Measurements from ENCODE around the gene HLCS.
"Not testable (repeated sequence)": the region's sequence is repeated elsewhere in the genome, so short reads cannot be mapped to it uniquely, and the experiment has no call there.

The HLCS gene

DNA sequence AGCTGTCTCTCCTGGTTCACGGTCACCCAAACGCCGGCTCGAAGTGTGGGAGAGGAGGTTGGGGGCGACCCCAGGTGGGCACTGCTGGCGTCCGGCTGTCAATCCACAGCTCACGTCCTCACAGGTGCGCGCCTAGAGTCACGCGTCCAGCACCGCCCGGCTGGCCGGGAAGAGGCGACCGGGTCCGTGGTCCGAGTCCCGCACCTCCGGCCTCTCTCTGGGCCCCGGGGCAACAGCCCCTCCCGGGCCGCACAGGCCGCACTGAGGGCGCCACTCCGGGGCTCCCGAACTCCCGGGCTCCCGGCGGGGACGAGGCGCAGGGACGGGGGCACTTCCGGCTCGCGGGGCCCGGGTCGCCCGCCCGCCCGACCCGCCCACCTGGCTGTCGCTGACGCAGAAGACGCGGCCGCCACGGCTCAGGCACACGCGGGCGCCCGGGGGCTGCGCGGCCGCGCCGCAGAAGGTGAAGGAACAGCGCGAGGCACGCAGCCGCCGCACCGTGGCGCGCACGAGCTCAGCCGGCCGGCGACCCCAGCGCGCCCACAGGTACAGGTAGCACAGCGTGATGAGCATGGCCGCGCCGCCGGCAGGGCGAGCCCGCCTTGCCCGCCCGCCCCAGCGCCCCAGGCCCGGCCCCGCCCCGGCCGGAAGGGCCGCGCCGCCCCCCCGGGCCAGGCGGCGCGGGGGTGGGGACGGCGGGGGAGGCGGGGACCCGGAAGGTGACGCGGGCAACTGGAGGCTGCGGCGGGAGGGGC lies at the start of gene HLCS:
HLCS (minus strand) TSS at position 604 of the 755 bp plus-strand sequence; CDS start at position 573, 31 bp downstream.
- DNase-seq: peak; percentile 75

DNA sequence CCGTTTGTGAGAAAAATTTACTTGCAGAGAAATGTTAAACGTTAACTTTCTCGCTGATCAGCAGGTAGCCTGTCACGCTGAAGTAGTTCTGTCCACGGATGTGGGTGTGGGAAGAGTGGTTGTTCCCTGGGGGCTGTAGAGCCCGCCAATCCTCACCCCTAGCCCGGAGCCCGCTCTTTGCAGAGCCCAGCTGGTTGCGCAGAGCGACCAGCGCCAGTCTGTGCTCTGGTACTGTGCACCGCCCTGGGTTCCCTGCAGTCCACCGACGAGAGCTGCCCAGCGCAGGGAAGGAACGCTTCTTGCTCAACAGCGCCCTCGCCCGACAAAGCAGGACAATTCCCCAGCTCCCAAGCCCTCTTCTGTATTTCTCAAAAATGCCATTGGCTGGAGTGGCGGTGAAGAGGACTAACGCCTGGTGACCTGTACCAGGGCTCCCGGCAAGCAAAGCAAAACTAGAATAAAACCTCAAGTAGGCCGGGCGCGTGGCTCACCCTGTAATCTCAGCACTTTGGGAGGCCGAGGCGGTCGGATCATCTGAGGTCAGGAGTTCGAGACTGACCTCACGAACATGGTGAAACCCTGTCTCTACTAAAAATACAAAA lies 43.4 kb upstream of the HLCS start:
- DNase-seq: peak; percentile 96

DNA sequence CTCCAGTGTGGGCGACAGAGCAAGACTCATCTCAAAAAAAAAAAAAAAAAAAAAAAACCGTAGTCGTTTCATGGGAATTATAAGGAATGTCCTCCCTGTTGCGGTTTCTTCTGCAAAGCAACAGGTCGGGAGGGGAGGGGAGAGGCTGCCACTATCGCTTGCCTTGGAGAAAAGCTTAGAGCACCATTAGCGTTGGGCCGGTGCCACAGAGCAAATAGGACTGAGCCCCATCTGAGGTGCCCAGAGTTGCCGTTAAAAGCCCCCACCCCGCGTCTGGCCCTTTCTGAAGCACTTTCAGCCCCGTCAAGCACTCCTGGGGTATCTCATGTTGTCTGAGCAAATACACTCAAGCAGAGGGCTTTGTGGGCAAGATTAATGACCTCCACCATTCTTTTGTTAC lies 42.3 kb upstream of the HLCS start:
- no peak for DNase-seq

DNA sequence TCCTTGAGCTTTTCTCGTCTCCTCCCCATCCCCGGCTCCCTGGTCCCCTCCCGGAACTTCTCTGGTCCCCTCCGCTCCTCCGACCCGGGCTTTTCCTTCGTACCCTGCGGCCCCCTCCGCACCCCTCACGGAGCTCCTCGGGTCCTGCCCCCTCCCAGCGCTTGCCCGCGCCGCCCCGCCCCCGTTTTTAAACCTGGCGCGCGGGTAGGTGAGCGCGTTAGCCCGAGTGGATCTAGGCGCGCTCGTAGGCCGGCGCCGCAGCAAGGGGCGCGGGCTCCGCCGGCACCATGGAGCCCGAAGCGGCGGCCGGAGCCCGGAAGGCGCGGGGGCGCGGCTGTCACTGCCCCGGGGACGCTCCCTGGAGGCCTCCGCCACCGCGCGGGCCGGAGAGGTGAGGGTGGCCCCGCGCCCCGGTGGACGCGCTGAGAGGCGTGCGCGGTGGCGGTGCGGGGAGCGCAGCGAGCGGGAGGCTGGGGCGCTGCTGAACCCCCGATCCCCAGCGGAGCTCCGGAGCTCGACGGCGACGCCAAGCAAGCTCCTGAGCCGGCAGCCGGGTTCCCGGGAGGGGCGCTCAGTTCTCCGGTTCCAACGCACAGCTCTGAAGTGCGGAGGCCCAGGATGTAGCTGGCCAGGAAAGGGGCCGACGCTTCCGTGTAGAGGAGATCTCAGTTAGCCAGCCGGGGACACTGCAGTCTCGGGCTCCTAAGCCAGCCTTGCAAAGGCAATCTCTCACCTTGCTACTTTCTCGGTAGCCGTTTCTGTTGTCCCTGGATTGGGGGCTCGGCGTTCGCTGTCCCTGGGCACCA lies 40.2 kb upstream of the HLCS start, which contains the start of gene RIPPLY3:
RIPPLY3 (plus strand) TSS at position 217 of the 806 bp plus-strand sequence; CDS start at position 288, 71 bp downstream.
- peak; percentile 29 for DNase-seq

DNA sequence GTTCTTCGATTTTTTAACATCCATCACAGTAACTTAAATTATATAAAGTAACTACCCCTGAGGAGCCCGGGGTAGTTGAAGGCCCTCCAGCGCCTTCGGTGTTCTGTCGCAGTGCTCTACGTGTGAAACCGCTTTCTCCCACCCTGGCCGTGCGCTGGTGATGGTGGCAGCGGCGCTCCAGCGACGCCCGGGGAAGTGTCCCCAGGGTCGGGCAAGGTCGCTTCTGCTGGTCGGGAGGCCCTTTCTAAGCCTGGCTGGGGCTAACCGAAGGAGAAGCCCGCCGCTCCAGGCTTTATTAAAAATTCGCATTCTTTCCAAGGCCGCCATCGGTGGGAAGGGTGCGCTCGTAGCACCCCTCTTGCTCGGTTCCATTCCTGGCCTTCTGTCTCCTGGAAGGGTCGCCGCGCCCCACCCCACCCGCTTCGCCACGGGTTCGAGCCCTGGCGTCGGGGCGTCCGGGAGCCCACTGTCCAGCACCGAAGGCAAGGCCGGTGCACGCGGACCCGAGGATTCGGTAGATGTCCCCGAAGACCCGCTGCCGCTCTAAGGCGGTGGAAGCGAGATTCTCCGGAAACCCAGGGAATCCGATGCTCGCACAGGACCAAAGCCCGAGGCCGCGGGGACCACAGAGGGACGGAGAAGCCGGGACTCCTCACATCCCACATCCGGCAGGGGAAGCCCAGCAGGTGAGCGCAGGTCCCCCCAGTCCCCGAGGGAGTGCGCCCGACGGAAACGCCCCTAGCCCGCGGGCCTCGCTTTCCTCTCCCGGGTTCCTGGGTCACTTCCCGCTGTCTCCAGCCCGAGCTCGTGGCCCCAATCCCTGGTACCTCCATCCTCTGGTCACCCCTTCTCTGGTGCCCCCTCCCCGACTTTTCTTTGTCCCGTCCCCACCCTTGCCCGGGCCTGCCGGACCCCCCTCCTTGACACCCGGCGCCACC lies 39.3 kb upstream of the HLCS start:
- DNase-seq: no peak

DNA sequence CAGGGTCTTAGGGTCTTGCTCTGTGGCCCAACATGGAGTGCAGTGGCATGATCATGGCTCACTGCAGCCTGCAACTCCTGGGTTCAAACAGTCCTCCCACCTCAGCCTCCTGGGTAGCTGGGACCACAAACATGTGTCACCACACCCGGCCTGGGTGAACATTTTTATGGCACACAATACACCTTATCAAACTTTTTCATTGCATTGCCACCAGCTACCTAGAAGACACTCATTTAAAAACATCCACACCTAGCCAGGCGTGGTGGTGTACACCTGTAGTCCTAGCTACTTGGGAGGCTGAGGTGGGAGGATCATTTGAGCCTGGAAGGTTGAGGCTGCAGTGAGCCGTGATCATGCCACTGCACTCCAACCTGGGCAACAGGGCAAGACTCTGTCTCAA lies 37.4 kb upstream of the HLCS start:
- not testable (repeated sequence) for DNase-seq

DNA sequence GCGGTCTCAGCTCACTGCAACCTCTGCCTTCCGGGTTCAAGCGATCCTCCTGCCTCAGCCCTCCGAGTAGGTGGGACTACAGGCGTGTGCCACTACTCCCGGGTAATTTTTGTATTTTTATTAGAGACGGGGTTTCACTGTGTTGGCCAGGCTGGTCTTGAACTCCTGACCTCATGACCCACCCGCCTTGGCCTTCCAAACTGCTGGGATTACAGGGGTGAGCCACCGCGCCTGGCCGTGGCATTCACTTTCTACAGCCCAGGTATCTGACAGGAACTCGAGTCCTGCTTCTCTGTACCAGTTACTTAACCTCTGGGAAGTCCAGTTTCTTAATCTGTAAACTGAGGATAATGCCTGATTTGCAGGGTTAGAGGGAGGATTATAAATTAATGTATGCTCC lies 36.4 kb upstream of the HLCS start:
- DNase-seq: not testable (repeated sequence)

DNA sequence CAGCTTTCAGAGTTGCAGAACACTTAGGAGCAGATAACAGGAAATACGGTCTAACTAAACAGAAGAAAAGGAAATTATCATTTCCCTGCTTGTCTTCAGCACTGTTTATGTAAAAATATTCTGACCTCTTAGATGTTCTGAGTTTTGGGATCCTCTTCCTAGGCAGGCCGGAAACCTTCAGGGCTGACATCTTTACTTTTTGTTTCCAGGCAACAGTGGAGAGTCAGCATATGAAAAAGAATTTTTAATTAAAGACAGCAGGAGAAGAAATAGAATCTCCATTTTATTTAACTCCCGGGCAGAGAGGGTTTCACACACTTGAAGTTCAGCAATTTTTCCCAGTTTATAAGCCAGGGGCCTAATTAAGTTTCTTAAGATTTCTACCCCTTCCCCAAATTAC lies 35.0 kb upstream of the HLCS start:
- no peak for DNase-seq

DNA sequence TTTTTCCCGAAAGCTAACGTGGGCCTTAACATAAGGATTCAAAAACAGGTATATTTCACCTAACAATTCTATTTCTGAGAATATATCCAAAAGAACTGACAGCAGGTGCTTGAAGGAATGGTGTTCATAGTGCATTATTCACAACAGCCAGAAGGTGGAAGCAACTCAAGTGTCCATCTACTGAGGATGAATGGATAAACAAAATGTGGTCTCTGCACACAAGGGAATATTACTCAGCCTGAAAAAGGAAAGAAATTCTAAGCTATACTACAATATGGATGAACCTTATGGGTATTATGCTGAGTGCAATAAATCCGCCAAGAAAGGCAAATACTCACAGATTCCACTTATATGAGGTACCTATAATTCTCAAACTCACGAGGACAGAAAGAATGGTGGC lies 33.9 kb upstream of the HLCS start:
- no peak for DNase-seq

DNA sequence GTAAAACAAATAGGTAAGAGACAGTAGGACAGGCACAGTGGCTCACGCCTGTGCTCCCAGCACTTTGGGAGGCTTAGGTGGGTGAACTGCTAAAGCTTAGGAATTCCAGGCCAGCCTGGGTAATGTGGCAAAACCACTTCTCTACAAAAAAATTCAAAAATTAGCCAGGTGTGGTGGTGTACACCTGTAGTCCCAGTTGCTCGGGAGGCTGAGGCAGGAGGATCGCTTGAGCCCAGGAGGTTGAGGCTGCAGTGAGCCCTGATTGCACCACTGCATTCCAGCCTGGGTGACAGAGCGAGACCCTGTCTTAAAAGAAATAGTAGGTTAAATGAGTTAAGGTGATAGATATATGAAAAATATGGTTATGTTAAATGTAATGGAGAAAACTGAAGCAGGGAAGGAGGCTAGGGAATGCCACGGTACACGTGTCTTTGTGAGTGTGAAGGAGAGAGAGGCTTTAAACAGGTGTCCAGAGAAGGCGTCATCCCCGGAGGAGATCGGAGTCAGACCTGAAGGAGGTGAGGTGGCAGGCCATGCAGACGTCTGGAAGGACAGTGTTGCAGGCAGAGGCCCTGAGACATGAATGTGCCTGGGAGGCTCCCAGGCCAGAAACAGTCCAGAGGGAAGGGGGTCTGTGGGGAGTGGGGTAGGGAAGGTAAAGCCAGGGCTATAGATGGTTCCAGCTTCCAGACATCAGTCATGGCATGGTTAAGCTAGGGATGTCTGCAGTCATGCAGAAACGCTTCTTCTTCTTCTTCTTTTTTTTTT lies 32.8 kb upstream of the HLCS start:
- no peak for DNase-seq

DNA sequence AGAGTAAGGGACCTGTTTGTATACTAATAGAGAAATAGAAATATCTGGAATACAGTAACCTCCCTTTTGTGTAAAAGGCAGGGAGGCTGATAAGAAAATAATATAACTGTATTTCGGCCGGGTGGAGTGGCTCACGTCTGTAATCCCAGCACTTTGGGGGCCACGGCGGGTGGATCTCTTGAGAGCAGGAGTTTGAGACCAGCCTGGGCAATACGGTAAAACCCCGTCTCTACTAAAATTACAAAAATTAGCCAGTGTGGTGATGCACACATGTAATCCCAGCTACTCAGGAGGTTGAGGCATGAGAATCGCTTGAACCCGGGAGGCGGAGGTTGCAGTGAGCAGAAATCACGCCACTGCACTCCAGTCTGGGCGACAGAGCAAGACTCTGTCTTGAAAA lies 28.8 kb upstream of the HLCS start:
- DNase-seq: not testable (repeated sequence)

DNA sequence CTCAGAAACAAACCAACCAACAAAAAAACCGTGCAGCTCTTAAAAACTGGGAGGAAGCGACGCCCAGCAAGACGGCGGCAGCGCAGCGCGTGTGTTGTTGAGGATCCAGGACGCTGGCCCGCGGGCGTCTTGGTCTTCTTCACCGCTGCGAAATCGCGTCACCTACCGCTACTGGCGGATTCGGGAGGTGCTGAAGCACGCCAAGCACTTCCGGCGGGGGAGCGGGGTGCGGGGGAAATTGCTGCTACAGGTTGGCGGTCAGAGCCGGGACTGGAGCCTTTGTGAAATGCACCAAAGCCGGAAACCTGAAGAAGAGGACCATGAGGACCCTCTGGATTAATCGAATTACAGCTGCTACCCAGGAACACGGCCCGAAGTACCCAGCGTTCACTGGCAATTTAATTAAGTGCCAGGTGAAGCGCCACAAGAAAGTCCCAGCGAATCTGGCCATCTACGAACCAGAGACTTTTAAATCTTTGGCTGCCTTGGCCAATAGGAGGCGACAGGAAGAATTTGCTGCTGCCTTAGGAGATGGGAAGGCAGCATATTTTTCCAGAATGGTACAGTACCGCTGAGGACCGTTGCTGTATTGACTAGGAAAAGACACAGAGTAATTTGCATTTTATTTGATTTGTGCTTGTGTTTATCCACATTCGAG lies 28.2 kb upstream of the HLCS start:
- no peak for DNase-seq

DNA sequence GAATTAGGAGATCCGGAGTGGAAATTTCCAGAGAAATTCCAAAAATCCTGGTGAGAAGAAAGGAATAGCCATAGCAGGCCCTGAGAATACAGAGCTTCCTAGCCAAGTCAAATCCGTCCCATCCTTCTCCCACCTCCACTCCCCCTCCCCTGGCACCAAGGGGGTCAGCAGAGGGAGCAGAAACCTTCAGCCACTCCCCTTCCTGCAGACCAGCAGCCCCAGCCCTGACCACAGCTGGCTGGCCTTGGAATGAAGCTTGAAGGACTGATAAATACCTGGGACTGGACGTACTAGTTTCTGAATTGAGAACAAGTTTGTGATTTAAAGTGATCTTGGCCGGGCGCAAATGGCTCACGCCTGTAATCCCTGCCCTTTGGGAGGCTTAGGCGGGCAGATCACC lies 26.2 kb upstream of the HLCS start:
- no peak for DNase-seq

DNA sequence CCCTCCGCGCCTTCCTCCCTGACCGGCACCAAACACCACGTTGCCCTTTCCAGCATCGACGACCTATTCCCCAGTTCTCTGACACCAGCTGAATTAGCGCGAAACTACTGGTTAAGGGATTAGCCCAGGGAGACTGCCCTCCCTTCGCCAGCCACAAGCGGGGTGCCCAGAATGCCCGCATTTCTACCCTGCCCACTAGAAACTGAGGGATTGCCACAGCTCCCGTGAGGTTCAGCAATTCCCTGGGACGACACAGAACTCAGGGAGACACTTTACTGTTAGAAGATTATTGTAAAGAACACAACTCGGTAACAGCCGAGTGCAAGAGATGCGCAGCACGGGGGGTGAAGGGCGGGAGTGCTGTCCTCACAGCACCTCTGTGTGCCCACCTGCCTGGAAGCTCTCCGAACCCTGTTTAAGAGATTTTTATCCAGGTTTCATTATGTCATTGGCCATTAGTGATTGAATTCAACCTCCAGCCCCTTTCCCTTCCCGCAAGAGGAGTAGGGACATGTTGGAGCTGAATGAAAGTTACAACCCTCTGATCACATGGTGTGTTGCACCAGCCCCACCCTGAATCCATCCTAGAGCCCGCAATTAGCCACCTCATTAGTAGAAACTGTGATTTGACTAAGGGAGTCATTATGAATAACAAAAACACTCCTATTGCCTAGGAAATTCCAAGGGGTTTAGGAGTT lies 24.2 kb upstream of the HLCS start:
- DNase-seq: no peak

DNA sequence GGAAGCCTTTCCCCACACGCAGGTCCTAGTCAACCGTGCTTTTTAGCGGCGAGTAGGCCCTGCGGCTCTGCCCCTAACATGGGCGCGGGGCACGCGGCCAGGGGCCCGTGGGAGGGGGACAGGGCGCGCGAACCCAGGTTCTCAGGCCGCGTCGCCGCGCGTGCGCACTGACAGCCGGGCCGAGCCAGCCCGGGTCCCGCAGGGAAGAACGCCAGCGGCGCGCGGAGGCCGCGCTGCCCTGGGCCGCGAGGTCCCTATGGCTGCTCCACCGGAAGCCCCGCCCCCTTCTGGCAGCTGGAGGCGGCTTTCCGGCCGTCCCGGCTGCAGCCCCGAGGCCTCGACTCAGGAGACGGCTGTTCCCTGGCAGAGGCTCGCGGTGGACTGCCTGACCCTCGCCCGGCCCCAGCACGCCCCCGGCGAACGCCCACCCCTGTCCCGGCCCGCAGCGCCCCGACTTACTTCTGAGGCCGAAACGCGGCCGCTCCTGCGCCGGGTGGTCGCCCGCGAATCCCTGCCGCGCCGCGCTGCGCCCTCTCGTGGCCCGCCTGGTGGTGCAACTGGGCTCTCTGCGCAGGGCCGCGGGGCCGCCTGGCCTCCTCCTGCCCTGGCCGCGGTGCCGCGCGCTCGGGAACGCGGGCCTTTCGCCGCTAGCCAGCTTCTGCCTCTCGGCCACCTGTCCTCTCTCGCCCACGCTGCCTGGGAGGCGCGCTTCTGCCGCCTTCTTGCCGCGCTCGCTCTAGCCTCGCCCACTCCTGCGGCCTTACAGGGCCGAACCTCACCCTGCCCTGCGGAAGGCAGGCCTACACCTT lies 23.4 kb upstream of the HLCS start:
- DNase-seq: peak; percentile 92

DNA sequence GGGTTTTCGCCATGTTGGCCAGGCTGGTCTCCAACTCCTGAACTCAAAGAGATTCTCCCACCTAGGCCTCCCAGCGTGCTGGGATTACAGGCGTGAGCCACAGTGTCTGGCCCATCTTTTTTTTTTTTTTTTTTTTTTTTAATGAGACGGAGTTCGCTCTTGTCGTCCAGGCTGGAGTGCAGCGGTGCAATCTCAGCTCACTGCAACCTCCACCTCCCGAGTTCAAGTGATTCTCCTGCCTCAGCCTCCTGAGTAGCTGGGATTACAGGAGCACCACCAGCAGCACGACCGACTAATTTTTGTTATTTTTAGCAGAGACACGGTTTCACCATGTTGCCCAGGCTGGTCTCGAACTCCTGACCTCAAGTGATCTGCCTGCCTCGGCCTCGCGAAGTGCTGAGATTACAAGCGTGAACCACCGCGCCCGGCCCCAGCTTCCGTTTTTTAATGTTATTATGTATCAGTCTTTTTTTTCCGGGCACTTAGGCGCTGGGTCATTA lies 22.8 kb upstream of the HLCS start:
- not testable (repeated sequence) for DNase-seq

DNA sequence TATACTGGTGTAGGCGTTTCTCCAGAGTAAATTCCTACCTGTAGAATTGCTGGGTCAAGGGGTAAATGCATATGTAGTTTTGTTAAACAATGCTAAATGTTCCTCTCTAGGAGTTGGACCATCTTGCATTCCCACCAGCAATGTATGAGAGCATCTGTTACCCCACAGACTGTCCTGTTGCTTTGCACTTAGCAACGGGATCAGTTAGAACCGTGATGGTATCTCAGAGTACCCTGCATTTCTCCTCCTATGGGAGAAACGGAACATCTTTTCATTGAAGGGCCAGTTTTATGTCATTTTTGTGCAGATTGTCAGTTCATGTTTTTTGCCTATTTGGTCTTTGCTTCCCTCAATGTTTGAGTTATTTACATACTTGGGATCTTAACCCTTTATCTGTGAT lies 22.1 kb upstream of the HLCS start:
- DNase-seq: no peak

DNA sequence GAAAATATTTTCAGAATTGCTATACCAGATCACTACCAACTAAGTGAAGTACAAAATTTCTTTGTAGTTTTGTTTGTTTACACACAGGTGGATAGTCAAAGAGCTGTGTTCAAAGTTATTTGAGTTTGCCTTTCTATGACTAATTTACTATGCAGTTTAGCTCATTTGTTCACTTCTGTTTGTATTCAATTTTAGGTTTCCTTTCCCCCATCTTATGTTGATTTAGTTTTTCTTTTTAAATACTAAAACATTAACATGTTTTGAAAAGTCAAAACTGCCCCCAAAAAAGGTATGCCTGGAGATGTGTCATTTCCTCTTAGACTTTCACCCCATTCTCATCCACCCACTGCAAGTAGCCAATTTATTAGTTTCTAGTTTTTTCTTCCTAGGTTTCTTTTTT lies 21.4 kb upstream of the HLCS start:
- DNase-seq: no peak
